ENCODE measurements around the gene RHOBTB1. TPM values are rescaled to one million over a fixed set of nuclear protein-coding genes. Genes with fewer than 3 reads are reported as not detected.

The RHOBTB1 gene
- total RNA-seq, 1 donor from 2014 or later = 0.24 TPM

GRCh38 chr10:60942134-60942787 is 1.7 kb downstream of the RHOBTB1 start:
- POLR2A ChIA-PET = interaction anchor here (0.7 kb wide), 1 partner anchor 1036 kb away, joined by 5 read pairs; the partner anchor contains the start of gene CCDC6
- no peak for ATAC-seq (ENCODE audit: low read depth)
- CTCF ChIA-PET = no interaction called here
- intact Hi-C loops (cut with micrococcal nuclease) = loop anchor here (5.0 kb wide), 1 partner anchor 345 kb away; no protein-coding TSS in a partner anchor
- Mint-ChIP-seq H3K27ac (no peak overlapping the region), H3K4me1 (peaks cover 14% of the 10 kb centered on the region), H3K9me3 (no peaks in the 10 kb centered on the region), H3K36me3 (ENCODE audit: low read depth) (no peaks in the 10 kb centered on the region), H3K4me3 (peak overlapping the region; percentile 85), H3K27me3 (peaks cover 20% of the 10 kb centered on the region)
- no peak for DNase-seq
- no peak for TF ChIP-seq CTCF (IDR thresholded peaks at IDR 0.05)

GRCh38 chr10:60940446-60940845 is 3.5 kb downstream of the RHOBTB1 start:
- Mint-ChIP-seq H3K4me1 (peaks cover 14% of the 10 kb centered on the region), H3K4me3 (no peak overlapping the region), H3K36me3 (ENCODE audit: low read depth) (no peaks in the 10 kb centered on the region), H3K27me3 (peaks cover 10% of the 10 kb centered on the region), H3K27ac (no peak overlapping the region), H3K9me3 (no peaks in the 10 kb centered on the region)
- POLR2A ChIA-PET = no interaction called here
- DNase-seq (no peak), ATAC-seq (ENCODE audit: low read depth) (no peak)
- intact Hi-C loops (cut with micrococcal nuclease) = loop anchor here (5.0 kb wide), 1 partner anchor 347 kb away; no protein-coding TSS in a partner anchor
- TF ChIP-seq CTCF (IDR thresholded peaks at IDR 0.05) = no peak
- CTCF ChIA-PET = no interaction called here

GRCh38 chr10:60937784-60938654 is 6.0 kb downstream of the RHOBTB1 start:
- DNase-seq = no peak
- peaks cover 5% of the 10 kb centered on the region for H3K4me1 Mint-ChIP-seq
- intact Hi-C loops (cut with micrococcal nuclease) = no loop called here
- no peaks in the 10 kb centered on the region for H3K9me3 Mint-ChIP-seq
- no peaks in the 10 kb centered on the region for H3K36me3 Mint-ChIP-seq (ENCODE audit: low read depth)
- ATAC-seq (ENCODE audit: low read depth) = no peak
- TF ChIP-seq CTCF (IDR thresholded peaks at IDR 0.05) = no peak
- POLR2A ChIA-PET = no interaction called here
- no peak overlapping the region for H3K4me3 Mint-ChIP-seq
- H3K27ac Mint-ChIP-seq = no peak overlapping the region
- peaks cover 3% of the 10 kb centered on the region for H3K27me3 Mint-ChIP-seq
- CTCF ChIA-PET = no interaction called here

DNA sequence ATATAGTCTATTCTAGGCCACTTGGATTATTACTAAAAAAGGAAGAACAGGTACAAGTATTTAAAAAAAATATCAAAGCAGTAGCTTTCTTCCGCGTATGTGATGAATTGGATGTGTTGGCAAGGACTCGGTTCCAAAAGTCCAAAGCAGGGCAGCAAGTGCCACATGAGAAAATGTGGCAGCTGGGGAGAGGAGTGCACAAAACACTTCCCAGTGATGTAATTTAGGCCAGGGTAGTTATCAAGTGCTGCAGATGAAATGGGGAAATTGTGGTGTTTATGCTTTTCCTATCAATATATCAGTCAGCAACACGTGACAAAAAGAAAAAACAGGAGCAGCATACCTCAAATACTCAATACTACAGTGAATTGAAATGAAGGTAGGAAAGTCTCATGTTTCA is 7.0 kb downstream of the RHOBTB1 start:
- H3K27ac Mint-ChIP-seq = no peak overlapping the region
- no peaks in the 10 kb centered on the region for H3K36me3 Mint-ChIP-seq (ENCODE audit: low read depth)
- DNase-seq = no peak
- no peaks in the 10 kb centered on the region for H3K9me3 Mint-ChIP-seq
- ChIA-PET CTCF (no interaction called here), POLR2A (no interaction called here)
- TF ChIP-seq CTCF (IDR thresholded peaks at IDR 0.05) = no peak
- H3K4me1 Mint-ChIP-seq = no peaks in the 10 kb centered on the region
- intact Hi-C loops (cut with micrococcal nuclease) = no loop called here
- ATAC-seq (ENCODE audit: low read depth) = no peak
- no peak overlapping the region for H3K4me3 Mint-ChIP-seq
- peaks cover 1% of the 10 kb centered on the region for H3K27me3 Mint-ChIP-seq

All from activated B cell treated with CpG ODN at 0.5 μM for 24 hours (primary cell).